ENCODE results near the gene RNH1. TPM values are rescaled to one million over a fixed set of nuclear protein-coding genes. Genes with fewer than 3 reads are reported as not detected.

RNH1 gene
- polyA plus RNA-seq, 1 experiment: 260 TPM

- POLR2A ChIA-PET: no interaction called here
- Histone ChIP-seq H3K36me3 (ENCODE audit: control insufficient read depth, insufficient read depth, low read length) (peaks cover 22% of the 10 kb centered on the region), H3K27me3 (ENCODE audit: control insufficient read depth, insufficient read depth, low read length) (no peaks in the 10 kb centered on the region), H3K4me3 (ENCODE audit: low read depth, low read length) (peak overlapping the region; percentile 65)
- TF ChIP-seq, protein P1, sequence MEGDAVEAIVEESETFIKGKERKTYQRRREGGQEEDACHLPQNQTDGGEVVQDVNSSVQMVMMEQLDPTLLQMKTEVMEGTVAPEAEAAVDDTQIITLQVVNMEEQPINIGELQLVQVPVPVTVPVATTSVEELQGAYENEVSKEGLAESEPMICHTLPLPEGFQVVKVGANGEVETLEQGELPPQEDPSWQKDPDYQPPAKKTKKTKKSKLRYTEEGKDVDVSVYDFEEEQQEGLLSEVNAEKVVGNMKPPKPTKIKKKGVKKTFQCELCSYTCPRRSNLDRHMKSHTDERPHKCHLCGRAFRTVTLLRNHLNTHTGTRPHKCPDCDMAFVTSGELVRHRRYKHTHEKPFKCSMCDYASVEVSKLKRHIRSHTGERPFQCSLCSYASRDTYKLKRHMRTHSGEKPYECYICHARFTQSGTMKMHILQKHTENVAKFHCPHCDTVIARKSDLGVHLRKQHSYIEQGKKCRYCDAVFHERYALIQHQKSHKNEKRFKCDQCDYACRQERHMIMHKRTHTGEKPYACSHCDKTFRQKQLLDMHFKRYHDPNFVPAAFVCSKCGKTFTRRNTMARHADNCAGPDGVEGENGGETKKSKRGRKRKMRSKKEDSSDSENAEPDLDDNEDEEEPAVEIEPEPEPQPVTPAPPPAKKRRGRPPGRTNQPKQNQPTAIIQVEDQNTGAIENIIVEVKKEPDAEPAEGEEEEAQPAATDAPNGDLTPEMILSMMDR (IDR thresholded peaks at IDR 0.05; ENCODE audit: insufficient read depth, low read depth, low read length): no peak
- DNase-seq (ENCODE audit: low read depth): no peak
- CTCF ChIA-PET: interaction anchor here (0.8 to 2.7 kb wide), 3 partner anchors 9 to 15 kb away, joined by 3 to 13 read pairs (median 4); no protein-coding TSS in a partner anchor
These were observed 26.7 kb upstream of the RNH1 start for GRCh38 chr11:533586-534395.

DNA sequence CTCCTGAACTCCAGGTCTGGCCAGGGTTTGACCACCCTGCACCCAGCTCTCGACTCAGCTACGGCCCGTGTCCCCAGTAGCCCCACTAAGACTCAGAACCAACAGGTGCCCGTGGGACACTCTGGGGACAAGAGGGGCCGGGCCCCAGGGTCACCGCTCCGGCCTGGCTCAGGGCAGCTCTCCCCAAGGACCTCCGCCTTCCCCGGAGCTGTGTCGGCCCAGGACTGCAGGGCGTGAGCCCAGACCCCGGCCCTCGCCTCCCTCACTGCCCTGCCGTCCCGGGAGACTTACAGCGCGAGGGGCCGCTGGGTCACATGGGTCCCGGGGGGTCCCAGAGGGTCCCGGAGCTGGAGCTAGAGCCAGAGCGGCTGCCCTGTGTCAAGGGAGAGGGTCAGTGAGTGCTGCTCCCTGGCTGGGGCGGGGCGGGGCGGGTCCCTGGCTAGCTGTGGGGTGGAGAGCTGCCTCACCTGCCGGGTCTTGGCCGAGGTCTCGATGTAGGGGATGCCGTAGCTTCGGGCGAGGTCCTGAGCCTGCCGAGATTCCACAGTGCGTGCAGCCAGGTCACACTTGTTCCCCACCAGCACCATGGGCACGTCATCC, 26.0 kb upstream of the RNH1 start:
- POLR2A ChIA-PET: no interaction called here
- CTCF ChIA-PET: interaction anchor here (2.7 kb wide), 1 partner anchor 14 kb away, joined by 13 read pairs; no protein-coding TSS in a partner anchor
- DNase-seq (ENCODE audit: low read depth): no peak

DNA sequence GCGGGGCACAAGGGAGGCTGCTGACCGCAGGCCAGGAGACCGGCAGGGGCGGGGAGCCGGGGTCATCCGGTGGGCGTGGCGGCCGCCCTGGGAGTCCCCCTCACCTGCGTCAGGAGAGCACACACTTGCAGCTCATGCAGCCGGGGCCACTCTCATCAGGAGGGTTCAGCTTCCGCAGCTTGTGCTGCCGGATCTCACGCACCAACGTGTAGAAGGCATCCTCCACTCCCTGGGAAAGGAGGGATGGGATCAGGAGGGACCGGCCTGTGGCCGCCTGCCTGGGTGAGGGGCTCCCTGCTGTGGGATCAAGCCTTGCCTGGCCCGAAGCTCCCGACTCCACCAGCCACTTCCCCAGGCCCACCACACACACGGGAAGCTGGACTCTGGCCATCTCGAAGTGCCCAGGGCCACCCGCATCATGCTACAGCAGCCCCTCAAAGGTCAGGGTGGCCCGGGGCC, 25.5 kb upstream of the RNH1 start:
- DNase-seq (ENCODE audit: low read depth): no peak
- Histone ChIP-seq H3K4me3 (ENCODE audit: low read depth, low read length) (no peak overlapping the region), H3K27me3 (ENCODE audit: control insufficient read depth, insufficient read depth, low read length) (no peaks in the 10 kb centered on the region), H3K36me3 (ENCODE audit: control insufficient read depth, insufficient read depth, low read length) (peaks cover 22% of the 10 kb centered on the region)
- CTCF ChIA-PET: interaction anchor here (0.7 to 2.7 kb wide), 2 partner anchors 14 kb away, joined by 3 to 13 read pairs; no protein-coding TSS in a partner anchor
- POLR2A ChIA-PET: no interaction called here
- TF ChIP-seq, protein P1 (IDR thresholded peaks at IDR 0.05; ENCODE audit: insufficient read depth, low read depth, low read length): no peak

More for the DNA sequence above, 26.0 kb upstream of the RNH1 start:
- TF ChIP-seq, protein P1 (IDR thresholded peaks at IDR 0.05; ENCODE audit: insufficient read depth, low read depth, low read length): no peak
- no peak overlapping the region for H3K4me3 ChIP-seq (ENCODE audit: low read depth, low read length)
- H3K36me3 ChIP-seq (ENCODE audit: control insufficient read depth, insufficient read depth, low read length): peaks cover 22% of the 10 kb centered on the region
- H3K27me3 ChIP-seq (ENCODE audit: control insufficient read depth, insufficient read depth, low read length): no peaks in the 10 kb centered on the region

- H3K4me3 ChIP-seq (ENCODE audit: low read depth, low read length): no peak overlapping the region
- TF ChIP-seq, protein P1 (IDR thresholded peaks at IDR 0.05; ENCODE audit: insufficient read depth, low read depth, low read length): no peak
- no peaks in the 10 kb centered on the region for H3K27me3 ChIP-seq (ENCODE audit: control insufficient read depth, insufficient read depth, low read length)
- no peak for DNase-seq (ENCODE audit: low read depth)
- peaks cover 22% of the 10 kb centered on the region for H3K36me3 ChIP-seq (ENCODE audit: control insufficient read depth, insufficient read depth, low read length)
- ChIA-PET CTCF (interaction anchor here (0.7 kb wide), 1 partner anchor 13 kb away, joined by 3 read pairs; no protein-coding TSS in a partner anchor), POLR2A (no interaction called here)
These were observed 25.0 kb upstream of the RNH1 start for GRCh38 chr11:531919-532526.

Data from BJ (cell line).